Endothelial cell of umbilical vein (primary cell): ENCODE measurements around the gene SCP2. TPM values are rescaled to one million over a fixed set of nuclear protein-coding genes. Genes with fewer than 3 reads are reported as not detected.

Source experiments
- BruUV-seq: library from RNA; stranded (reverse); fragments of 400-500 nt; replicated peaks from 2 replicates; lab custom pipeline; 2021; lab: Mats Ljungman, UMichigan
- CTCF ChIA-PET: fragments of 300-600, 350-600 bp; sonication (Branson Sonifier 250); formaldehyde crosslinking; loops from one replicate; lab custom pipeline; 2021; ENCODE audit warnings: antibody characterized with exemption, inconsistent platforms; lab: Charles Lee
- POLR2A ChIA-PET: fragments of 300-600, 350-600 bp; sonication (Branson Sonifier 250); formaldehyde crosslinking; loops from one replicate; lab custom pipeline; 2021; ENCODE audit warnings: antibody characterized with exemption, inconsistent platforms; lab: Charles Lee
- DNase-seq: peaks from one replicate; pipeline ENCODE4 v3.0.0-alpha.2; 2011; ENCODE audit warnings: low read depth, low spot score
- FAIRE-seq: peaks from 2 replicates; lab custom pipeline; 2011; peaks lifted over from hg19 to GRCh38; lab: Jason Lieb, UNC
- H2AFZ ChIP-seq: 2 replicates; pipeline ENCODE4 v1.6.0; 2012; ENCODE audit warnings: low read depth, low read length, control low read depth, inconsistent platforms
- H3K27ac ChIP-seq: 2 replicates; pipeline ENCODE4 v1.5.1; 2011; ENCODE audit warnings: low read depth, mild to moderate bottlenecking, control low read depth, low read length, moderate library complexity; ENCODE audit not compliant: insufficient read depth
- H3K27me3 ChIP-seq, 2 experiments: 2 replicates each; pipeline versions ENCODE4 v1.6.0 to v1.6.1; 2011; ENCODE audit warnings: low read length in 2 of 2, mixed read lengths in 1 of 2; ENCODE audit not compliant: control insufficient read depth in 2 of 2, insufficient read depth in 2 of 2
- H3K36me3 ChIP-seq, 2 experiments: 2 replicates in 1 of 2; 3 replicates in 1 of 2; pipeline ENCODE4 v1.5.1; 2011; ENCODE audit warnings: low read length in 2 of 2, mild to moderate bottlenecking in 1 of 2, moderate library complexity in 1 of 2; ENCODE audit not compliant: control insufficient read depth in 2 of 2, insufficient read depth in 2 of 2; ENCODE audit errors: extremely low read depth in 1 of 2
- H3K4me1 ChIP-seq: 3 replicates; pipeline ENCODE4 v1.5.1; 2011; ENCODE audit warnings: mild to moderate bottlenecking, low read length; ENCODE audit not compliant: control insufficient read depth, insufficient read depth; ENCODE audit errors: extremely low read depth
- H3K4me2 ChIP-seq: 2 replicates; pipeline ENCODE4 v1.6.1; 2011; ENCODE audit warnings: low read length, control low read depth, mixed read lengths; ENCODE audit not compliant: insufficient read depth
- H3K4me3 ChIP-seq, 3 experiments: fragments of 200-600 bp in 1 of 3; sonication (generic), shearing (Covaris generic) in 1 of 3; replicated peaks in 1 of 3; 2 replicates each; pipeline ENCODE4 v1.5.1; 2011 to 2016; ENCODE audit warnings: control low read depth in 3 of 3, low read length in 3 of 3, mild to moderate bottlenecking in 2 of 3, inconsistent platforms in 1 of 3, low read depth in 1 of 3, moderate library complexity in 1 of 3; ENCODE audit not compliant: insufficient read depth in 1 of 3
- H3K79me2 ChIP-seq: 2 replicates; pipeline ENCODE4 v1.6.0; 2012; ENCODE audit warnings: low read length, inconsistent platforms; ENCODE audit not compliant: control insufficient read depth, insufficient read depth
- H3K9ac ChIP-seq: replicated peaks from 2 replicates; pipeline ENCODE3; 2011; ENCODE audit warnings: low read length, control low read depth; ENCODE audit not compliant: insufficient read depth; ENCODE audit errors: extremely low read depth
- H3K9me1 ChIP-seq: replicated peaks from 3 replicates; pipeline ENCODE4 v1.6.0; 2011; ENCODE audit warnings: mild to moderate bottlenecking, low read length; ENCODE audit not compliant: control insufficient read depth, insufficient read depth; ENCODE audit errors: extremely low read depth
- H3K9me3 ChIP-seq: replicated peaks from 2 replicates; pipeline ENCODE4 v1.5.1; 2012; ENCODE audit warnings: low read length, inconsistent platforms; ENCODE audit not compliant: control insufficient read depth, insufficient read depth
- H4K20me1 ChIP-seq: replicated peaks from 2 replicates; pipeline ENCODE3; 2011; ENCODE audit warnings: mild to moderate bottlenecking, low read length; ENCODE audit not compliant: control insufficient read depth, insufficient read depth; ENCODE audit errors: extremely low read depth
- EZH2 ChIP-seq: IDR thresholded peaks from 2 replicates; pipeline ENCODE4 v1.6.1; 2012; ENCODE audit warnings: borderline replicate concordance, low read depth, mild to moderate bottlenecking, moderate library complexity, low read length, inconsistent platforms; ENCODE audit not compliant: severe bottlenecking
- FOS ChIP-seq: IDR thresholded peaks from 2 replicates; pipeline ENCODE4 v1.6.1; 2011; ENCODE audit warnings: mild to moderate bottlenecking, low read length, moderate library complexity, borderline replicate concordance; ENCODE audit not compliant: insufficient read depth
- GATA2 ChIP-seq: IDR thresholded peaks from 2 replicates; pipeline ENCODE4 v1.7.0; 2011; ENCODE audit warnings: low read depth, mild to moderate bottlenecking, moderate library complexity, mixed read lengths, low read length; ENCODE audit not compliant: insufficient read length, insufficient read depth
- JUN ChIP-seq: IDR thresholded peaks from 2 replicates; pipeline ENCODE4 v1.6.1; 2011; ENCODE audit warnings: borderline replicate concordance, low read depth; ENCODE audit not compliant: insufficient read length, insufficient read depth
- MYC ChIP-seq: IDR thresholded peaks from one replicate; pipeline ENCODE4 v1.6.1; 2011; ENCODE audit warnings: mild to moderate bottlenecking, low read depth, low read length
- POLR2A ChIP-seq: IDR thresholded peaks from 2 replicates; pipeline ENCODE4 v1.6.1; 2012; ENCODE audit warnings: low read depth, mild to moderate bottlenecking, control low read depth, low read length
- POLR2AphosphoS5 ChIP-seq: IDR thresholded peaks from 2 replicates; pipeline ENCODE4 v1.6.1; 2012; ENCODE audit warnings: low read depth, mild to moderate bottlenecking, control low read depth, low read length, moderate library complexity; ENCODE audit not compliant: insufficient read depth
- dilution Hi-C: fragments of 300-500 bp; cut with MboI; formaldehyde crosslinking; loops from one replicate; pipeline ENCODE4 v1.15.0; 2019; ENCODE audit warnings: low sequenced_read_pairs; ENCODE audit not compliant: extremely low pct_ligation_motif_present
- intact Hi-C: fragments of 100-400 bp; cut with micrococcal nuclease; formaldehyde crosslinking; loops from one replicate; pipeline ENCODE4 v1.10.0; 2022
- polyA plus RNA-seq, 4 experiments: library from polyadenylated mRNA; depleted of rRNA in 3 of 4; stranded (reverse) in 3 of 4; unstranded in 1 of 4; fragments of >200 nt; gene quantifications; 2 replicates each; pipeline versions ENCODE4 v1.2.1 to v1.2.3, GENCODE V29; 2011 to 2012; ENCODE audit warnings: missing spikeins in 1 of 4
- total RNA-seq: library from RNA; stranded (reverse); gene quantifications from 2 replicates; pipeline ENCODE4 v1.2.3, GENCODE V29; 2021
- TF ChIP-seq, protein P1 (sequence below), 2 donors: IDR thresholded peaks; 1 replicate in 1 of 2; 2 replicates in 1 of 2; pipeline ENCODE4 v1.5.1; 2011; ENCODE audit warnings: low read length in 2 of 2, mild to moderate bottlenecking in 2 of 2, moderate library complexity in 2 of 2, control low read depth in 1 of 2, inconsistent platforms in 1 of 2, low read depth in 1 of 2; ENCODE audit not compliant: insufficient read depth in 1 of 2; ENCODE audit errors: extremely low read depth in 1 of 2
- TF ChIP-seq, protein P2 (sequence below): IDR thresholded peaks from 2 replicates; pipeline ENCODE4 v1.6.1; 2011; ENCODE audit not compliant: insufficient read depth, insufficient read length

The SCP2 gene
- total and polyA plus RNA-seq, 2 donors (not counting 3 experiments of a cell fraction or from before 2014, with no cell fraction given) = 42.4 to 92.7 TPM

DNA sequence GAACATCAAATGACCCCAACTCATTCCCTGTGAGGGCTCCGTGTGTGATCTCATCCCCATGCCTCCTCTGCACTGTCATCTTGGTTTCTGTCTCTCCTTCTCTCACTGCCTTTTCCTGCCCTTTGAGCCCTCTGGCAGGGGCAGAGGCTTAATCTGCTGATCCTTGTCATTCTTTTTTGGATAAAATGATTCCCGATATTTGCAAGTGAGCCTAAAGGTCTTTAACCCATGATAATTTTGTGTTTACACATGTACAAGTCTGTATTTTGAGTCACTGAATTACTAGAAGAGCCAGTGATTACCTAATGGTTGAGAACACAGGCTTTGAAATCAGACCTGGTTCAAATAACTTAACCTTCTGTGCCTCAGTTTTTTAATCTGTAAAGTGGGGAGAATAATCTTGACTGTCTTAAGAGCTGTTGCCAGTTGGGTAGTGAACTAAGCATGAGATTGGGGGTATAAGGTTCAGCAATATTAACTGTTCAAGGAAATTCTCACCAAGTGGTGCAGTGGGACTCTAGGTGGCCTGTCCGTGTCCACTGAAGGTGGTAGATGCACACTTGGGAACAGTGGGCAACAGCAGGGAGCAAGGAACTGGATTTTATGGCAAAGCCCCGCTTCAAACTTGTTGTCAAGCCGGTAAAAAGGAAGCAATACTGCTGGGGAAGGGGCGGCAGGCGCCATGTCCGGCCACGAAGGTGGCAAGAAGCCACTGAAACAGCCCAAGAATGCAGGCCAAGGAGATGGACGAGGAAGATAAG is 7.2 kb upstream of the SCP2 start:
- Histone ChIP-seq H4K20me1 (no peaks in the 10 kb centered on the region), H3K4me2 (no peak overlapping the region), H2AFZ (no peak overlapping the region), H3K9ac (no peak overlapping the region), H3K4me3 (no peak overlapping the region), H3K27ac (no peak overlapping the region), H3K27me3 (no peaks in the 10 kb centered on the region), H3K9me3 (no peaks in the 10 kb centered on the region), H3K9me1 (no peaks in the 10 kb centered on the region), H3K4me1 (no peaks in the 10 kb centered on the region), H3K36me3 (no peaks in the 10 kb centered on the region), H3K79me2 (no peaks in the 10 kb centered on the region)
- BruUV-seq = TSS peak; percentile 21
- POLR2A ChIA-PET = no interaction called here
- no peak for DNase-seq
- no peak for FAIRE-seq
- intact Hi-C loops (loop anchor here (2.0 to 5.0 kb wide), 3 partner anchors 129 to 262 kb away; no protein-coding TSS in a partner anchor), dilution Hi-C loops (no loop called here)
- CTCF ChIA-PET = interaction anchor here (0.6 to 1.6 kb wide), 3 partner anchors 28 to 262 kb away, joined by 3 read pairs; no protein-coding TSS in a partner anchor
- TF ChIP-seq POLR2A = no peak
- no peak for TF ChIP-seq GATA2
- no peak for TF ChIP-seq MYC
- TF ChIP-seq, protein P1, sequence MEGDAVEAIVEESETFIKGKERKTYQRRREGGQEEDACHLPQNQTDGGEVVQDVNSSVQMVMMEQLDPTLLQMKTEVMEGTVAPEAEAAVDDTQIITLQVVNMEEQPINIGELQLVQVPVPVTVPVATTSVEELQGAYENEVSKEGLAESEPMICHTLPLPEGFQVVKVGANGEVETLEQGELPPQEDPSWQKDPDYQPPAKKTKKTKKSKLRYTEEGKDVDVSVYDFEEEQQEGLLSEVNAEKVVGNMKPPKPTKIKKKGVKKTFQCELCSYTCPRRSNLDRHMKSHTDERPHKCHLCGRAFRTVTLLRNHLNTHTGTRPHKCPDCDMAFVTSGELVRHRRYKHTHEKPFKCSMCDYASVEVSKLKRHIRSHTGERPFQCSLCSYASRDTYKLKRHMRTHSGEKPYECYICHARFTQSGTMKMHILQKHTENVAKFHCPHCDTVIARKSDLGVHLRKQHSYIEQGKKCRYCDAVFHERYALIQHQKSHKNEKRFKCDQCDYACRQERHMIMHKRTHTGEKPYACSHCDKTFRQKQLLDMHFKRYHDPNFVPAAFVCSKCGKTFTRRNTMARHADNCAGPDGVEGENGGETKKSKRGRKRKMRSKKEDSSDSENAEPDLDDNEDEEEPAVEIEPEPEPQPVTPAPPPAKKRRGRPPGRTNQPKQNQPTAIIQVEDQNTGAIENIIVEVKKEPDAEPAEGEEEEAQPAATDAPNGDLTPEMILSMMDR (IDR thresholded peaks at IDR 0.05; ENCODE audit: extremely low read depth in 1 of 2, insufficient read depth in 1 of 2, low read depth in 1 of 2, low read length in 2 of 2) = no peak
- no peak for TF ChIP-seq EZH2
- TF ChIP-seq, protein P2, sequence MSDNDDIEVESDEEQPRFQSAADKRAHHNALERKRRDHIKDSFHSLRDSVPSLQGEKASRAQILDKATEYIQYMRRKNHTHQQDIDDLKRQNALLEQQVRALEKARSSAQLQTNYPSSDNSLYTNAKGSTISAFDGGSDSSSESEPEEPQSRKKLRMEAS = no peak
- no peak for TF ChIP-seq JUN
- TF ChIP-seq FOS = no peak
- no peak for TF ChIP-seq POLR2AphosphoS5
